ENCODE results near the gene SPRY4.

DNA sequence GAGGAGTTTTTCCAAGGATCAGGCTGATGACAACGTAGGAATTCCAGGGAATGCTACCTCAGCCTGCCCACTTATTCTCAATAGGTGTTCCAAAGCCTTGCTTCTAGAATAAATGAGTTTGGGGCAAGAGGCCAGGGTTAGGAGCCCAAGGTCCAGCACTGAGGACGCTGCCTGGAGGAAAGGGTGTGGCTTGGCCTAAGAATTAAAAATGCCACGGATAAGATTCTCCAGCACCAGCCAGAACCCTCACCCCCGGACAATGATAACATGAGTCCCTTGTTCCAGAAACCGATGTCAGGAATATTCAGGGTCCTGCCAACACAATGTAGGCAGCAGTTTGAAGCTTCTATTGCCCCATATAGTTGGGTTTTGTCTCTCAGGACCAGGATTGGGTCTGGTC, 7.6 kb downstream of the SPRY4 start:
- TF ChIP-seq CTCF (IDR thresholded peaks at IDR 0.05; ENCODE audit: low read length) (no peak), EZH2 (optimal IDR thresholded peaks at IDR 0.05; ENCODE audit: low read depth, low read length) (no peak), EZH2phosphoT487 (IDR thresholded peaks at IDR 0.05; ENCODE audit: low read length) (no peak)
